Uterus (tissue), 2 donors: ENCODE data around the gene AKAP12.

Experiments
- POLR2A ChIP-seq, 2 donors: fragments of 450-650 bp; IDR thresholded peaks; one replicate each; pipeline ENCODE4 v1.6.1; 2016; ENCODE audit warnings: antibody characterized with exemption in 2 of 2, mild to moderate bottlenecking in 1 of 2, moderate library complexity in 1 of 2
- TF ChIP-seq, protein P1 (sequence below), 4 experiments: fragments of 200-600 bp in 2 of 4; fragments of 450-650 bp in 2 of 4; sonication (generic) in 2 of 4; IDR thresholded peaks; one replicate each; pipeline ENCODE4 v1.5.1; 2016 to 2019; ENCODE audit warnings: antibody characterized with exemption in 4 of 4, mild to moderate bottlenecking in 2 of 4, moderate library complexity in 1 of 4

DNA sequence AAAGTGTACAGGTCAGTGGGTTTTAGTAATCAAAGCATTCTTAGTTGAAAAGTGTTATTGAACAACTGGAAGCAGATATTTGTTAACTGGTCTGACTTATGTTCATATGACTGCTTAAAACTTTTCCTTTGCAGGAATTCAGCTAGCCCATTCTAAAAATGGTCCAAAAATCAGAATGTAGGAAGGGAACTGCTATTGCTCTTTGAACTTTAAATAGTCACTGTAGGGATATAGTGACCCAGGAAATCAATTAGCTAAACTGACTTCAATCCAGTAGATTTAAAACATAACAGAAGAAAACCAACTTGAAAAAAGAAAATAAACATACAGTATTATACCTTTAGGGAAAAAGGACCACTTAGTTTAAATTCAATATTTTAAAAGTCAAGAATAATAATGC is 25.5 kb downstream of the AKAP12 start:
- TF ChIP-seq, protein P1, sequence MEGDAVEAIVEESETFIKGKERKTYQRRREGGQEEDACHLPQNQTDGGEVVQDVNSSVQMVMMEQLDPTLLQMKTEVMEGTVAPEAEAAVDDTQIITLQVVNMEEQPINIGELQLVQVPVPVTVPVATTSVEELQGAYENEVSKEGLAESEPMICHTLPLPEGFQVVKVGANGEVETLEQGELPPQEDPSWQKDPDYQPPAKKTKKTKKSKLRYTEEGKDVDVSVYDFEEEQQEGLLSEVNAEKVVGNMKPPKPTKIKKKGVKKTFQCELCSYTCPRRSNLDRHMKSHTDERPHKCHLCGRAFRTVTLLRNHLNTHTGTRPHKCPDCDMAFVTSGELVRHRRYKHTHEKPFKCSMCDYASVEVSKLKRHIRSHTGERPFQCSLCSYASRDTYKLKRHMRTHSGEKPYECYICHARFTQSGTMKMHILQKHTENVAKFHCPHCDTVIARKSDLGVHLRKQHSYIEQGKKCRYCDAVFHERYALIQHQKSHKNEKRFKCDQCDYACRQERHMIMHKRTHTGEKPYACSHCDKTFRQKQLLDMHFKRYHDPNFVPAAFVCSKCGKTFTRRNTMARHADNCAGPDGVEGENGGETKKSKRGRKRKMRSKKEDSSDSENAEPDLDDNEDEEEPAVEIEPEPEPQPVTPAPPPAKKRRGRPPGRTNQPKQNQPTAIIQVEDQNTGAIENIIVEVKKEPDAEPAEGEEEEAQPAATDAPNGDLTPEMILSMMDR (IDR thresholded peaks at IDR 0.05), result no peak
- no peak for TF ChIP-seq POLR2A (IDR thresholded peaks at IDR 0.05)
